Coronary artery (tissue), 2 donors: ENCODE data around the gene C16orf46.

Source experiments
- DNase-seq: peaks from one replicate; pipeline ENCODE4 v3.0.0-alpha.2; 2017; ENCODE audit warnings: low spot score
- H3K27ac ChIP-seq, 2 donors: fragments of 200-600 bp; sonication (generic); one replicate each; pipeline ENCODE4 v1.5.1; 2016 to 2019
- H3K4me3 ChIP-seq: fragments of 200-600 bp; sonication (generic); 2 replicates; pipeline ENCODE4 v1.5.1; 2016; ENCODE audit warnings: mild to moderate bottlenecking, moderate library complexity
- TF ChIP-seq, protein P1 (sequence below): fragments of 200-600 bp; sonication (generic); IDR thresholded peaks from one replicate; pipeline ENCODE4 v1.5.1; 2019; ENCODE audit warnings: antibody characterized with exemption

Gene C16orf46

DNA sequence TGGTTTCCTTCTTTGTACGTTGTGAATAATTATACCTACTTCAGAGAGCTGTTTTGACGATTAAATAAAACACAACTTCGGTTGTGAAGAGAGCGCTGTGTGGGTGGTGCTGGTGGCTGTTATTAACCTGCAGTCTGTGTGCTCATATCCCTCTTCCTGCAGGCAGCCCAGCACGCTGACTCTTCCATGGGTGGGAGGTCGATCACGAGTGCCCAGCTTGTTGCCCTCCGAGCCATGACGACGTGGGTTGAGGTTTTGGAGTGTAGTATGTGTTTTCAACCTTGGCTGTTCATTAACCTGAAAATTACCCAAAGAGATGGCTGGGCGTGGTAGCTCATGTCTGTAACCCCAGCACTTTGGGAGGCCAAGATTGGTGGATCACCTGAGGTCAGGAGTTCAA is 30.5 kb upstream of the C16orf46 start:
- DNase-seq: no peak
- TF ChIP-seq, protein P1, sequence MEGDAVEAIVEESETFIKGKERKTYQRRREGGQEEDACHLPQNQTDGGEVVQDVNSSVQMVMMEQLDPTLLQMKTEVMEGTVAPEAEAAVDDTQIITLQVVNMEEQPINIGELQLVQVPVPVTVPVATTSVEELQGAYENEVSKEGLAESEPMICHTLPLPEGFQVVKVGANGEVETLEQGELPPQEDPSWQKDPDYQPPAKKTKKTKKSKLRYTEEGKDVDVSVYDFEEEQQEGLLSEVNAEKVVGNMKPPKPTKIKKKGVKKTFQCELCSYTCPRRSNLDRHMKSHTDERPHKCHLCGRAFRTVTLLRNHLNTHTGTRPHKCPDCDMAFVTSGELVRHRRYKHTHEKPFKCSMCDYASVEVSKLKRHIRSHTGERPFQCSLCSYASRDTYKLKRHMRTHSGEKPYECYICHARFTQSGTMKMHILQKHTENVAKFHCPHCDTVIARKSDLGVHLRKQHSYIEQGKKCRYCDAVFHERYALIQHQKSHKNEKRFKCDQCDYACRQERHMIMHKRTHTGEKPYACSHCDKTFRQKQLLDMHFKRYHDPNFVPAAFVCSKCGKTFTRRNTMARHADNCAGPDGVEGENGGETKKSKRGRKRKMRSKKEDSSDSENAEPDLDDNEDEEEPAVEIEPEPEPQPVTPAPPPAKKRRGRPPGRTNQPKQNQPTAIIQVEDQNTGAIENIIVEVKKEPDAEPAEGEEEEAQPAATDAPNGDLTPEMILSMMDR: no peak
- Histone ChIP-seq H3K4me3 (no peak overlapping the region), H3K27ac (no peak overlapping the region)

GRCh38 chr16:81106826-81107503 is 29.9 kb upstream of the C16orf46 start:
- TF ChIP-seq, protein P1: no peak
- Histone ChIP-seq H3K27ac (no peak overlapping the region), H3K4me3 (no peak overlapping the region)
- no peak for DNase-seq

DNA sequence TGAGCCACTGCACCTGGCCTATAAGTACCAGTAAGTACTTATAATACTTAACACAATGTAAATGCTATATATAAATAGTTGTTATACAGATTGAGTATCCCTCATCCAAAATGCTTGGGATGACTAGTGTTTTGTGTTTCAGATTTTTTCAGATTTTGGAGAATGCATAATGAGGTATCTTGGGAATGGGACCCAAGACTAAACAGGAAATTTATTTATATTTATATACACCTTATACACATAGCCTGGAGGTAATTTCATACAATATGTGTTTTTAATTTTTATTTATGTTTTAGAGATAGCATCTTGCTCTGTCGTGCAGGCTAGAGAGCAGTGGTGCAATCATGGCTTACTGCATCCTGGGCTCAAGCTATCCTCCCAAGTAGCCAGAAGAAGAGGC is 28.9 kb upstream of the C16orf46 start:
- TF ChIP-seq, protein P1: no peak
- Histone ChIP-seq H3K27ac (no peak overlapping the region), H3K4me3 (no peak overlapping the region)
- no peak for DNase-seq

DNA sequence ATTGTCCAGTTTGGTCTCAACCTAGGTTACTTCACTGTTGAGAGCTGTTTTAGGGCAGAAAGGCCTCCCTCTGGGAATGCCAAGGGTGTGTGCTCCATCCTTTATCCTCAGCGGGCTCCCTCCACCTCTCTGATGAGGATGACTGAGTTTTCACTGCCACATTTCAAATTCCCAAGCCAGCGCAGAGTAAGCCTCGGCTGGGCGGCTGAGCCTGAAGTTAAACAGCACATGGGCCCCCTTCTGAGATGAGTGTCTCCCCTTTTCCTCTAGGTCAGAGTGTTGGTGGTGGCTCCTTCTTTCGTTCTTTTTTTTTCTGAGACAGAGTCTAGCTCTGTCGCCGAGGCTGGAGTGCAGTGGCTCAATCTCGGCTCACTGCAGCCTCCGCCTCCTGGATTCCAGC is 24.7 kb upstream of the C16orf46 start:
- TF ChIP-seq, protein P1: no peak
- Histone ChIP-seq H3K27ac (no peak overlapping the region), H3K4me3 (no peak overlapping the region)
- no peak for DNase-seq

GRCh38 chr16:81099958-81100357 is 22.9 kb upstream of the C16orf46 start:
- no peak overlapping the region for H3K27ac ChIP-seq
- no peak for DNase-seq
- no peak overlapping the region for H3K4me3 ChIP-seq

GRCh38 chr16:81097230-81097629 is 20.2 kb upstream of the C16orf46 start:
- no peak for DNase-seq
- TF ChIP-seq, protein P1: no peak
- H3K27ac ChIP-seq: no peak overlapping the region
- H3K4me3 ChIP-seq: no peak overlapping the region

More at GRCh38 chr16:81099958-81100357, 22.9 kb upstream of the C16orf46 start:
- TF ChIP-seq, protein P1: no peak

- Histone ChIP-seq H3K4me3 (peak overlapping the region; percentile 88), H3K27ac (peak overlapping the region in 1 of 2 donors; percentile 83)
- no peak for DNase-seq
- TF ChIP-seq, protein P1: no peak
These were observed 19.7 kb upstream of the C16orf46 start for GRCh38 chr16:81096715-81097208.
